PC-9 (cell line): ENCODE results near the gene FOXA3.

Experiments
- CTCF ChIP-seq: fragments of 200-600 bp; sonication (generic); conservative IDR thresholded peaks from 2 replicates; pipeline ENCODE4 v1.6.1; 2017; ENCODE audit warnings: mixed run types, antibody characterized with exemption, mild to moderate bottlenecking, moderate library complexity
- EZH2 ChIP-seq: fragments of 200-600 bp; sonication (generic); IDR thresholded peaks from 2 replicates; pipeline ENCODE4 v1.8.0; 2017; ENCODE audit warnings: antibody characterized with exemption, low read depth

GRCh38 chr19:45834970-45835369 lies 29.2 kb upstream of the FOXA3 start:
- no peak for TF ChIP-seq CTCF
- TF ChIP-seq EZH2, result no peak
